GM18951 (cell line): ENCODE results near the gene DDX56.

Source experiments
- POLR2A ChIP-seq: IDR thresholded peaks from 4 replicates; pipeline ENCODE4 v1.6.1; 2011; ENCODE audit warnings: mild to moderate bottlenecking; ENCODE audit not compliant: insufficient read length, insufficient read depth; ENCODE audit errors: extremely low read depth
- in situ Hi-C: fragments of 300-500 bp; cut with MboI; formaldehyde crosslinking; loops from one replicate; pipeline ENCODE4 v1.12.0; 2022; ENCODE audit warnings: low sequenced_read_pairs, mixed read lengths, inconsistent platforms; ENCODE audit not compliant: unreplicated experiment

The DDX56 gene

DNA sequence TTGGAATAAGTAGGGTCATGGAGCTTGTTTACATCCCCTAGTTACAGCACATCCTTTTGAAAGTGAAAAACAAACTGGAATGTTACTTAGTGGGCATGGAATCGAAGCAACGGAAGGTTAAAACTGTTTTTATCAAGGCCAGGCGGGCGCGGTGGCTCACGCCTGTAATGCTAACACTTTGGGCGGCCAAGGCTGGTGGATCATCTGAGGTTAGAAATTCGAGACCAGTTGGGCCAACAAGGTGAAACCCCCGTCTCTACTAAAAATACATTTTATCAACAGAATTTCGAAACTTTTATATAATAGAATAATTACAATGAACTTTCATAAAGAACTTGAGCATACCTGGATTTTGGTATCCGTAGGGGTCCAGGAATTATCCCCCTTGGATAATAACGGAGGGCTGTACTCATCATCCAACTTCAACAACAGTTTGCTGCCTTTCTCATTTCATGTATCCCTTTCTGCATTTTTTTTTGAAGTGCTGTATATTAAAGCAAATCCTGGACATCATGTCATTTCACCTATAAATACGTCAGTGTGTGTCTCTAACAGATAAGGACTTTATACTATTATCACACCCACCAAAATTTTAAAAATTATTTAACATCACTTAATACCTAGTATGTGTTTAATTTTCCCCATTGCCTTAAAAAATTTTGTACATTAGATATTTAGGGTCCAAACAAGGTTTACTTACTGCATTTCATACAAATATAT lies 9.6 kb upstream of the DDX56 start:
- in situ Hi-C loops: loop anchor here (25.0 kb wide), 1 partner anchor 554 kb away; no protein-coding TSS in a partner anchor

DNA sequence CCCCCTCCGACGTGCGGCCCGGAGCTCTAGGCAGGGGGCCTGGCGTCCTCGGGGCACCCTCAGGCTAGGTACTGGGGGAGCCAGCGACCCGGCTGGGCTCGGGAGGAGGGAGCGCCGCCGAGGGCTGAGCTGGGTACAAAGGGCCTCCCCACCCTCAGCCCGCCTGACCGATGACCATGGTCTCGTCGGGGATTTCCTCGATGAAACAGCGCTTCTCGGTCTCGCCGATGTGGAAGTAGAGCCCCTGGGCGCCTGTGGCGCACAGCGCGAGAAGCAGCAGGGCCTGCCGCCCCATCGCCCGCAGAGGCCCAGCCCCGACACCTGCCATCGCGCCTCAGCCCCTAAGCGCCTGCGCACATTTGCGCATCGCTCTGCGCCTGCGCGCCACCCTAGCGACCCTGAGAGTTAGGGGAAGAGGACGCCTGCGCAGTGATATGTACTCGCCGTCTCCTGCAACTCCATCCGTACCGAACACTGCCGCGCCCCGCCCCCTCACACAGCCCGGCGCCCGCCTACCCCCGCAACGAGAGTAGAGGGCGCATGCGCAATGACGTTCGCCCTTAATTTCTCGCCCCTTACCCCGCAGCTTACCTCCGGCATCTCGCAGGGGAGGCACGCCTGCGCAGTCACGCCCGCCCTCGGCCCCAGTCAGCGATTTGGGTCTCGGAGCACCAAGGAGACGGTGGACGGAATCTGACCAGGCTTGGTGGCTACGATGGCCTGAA lies 8.3 kb upstream of the DDX56 start, which contains the start of gene TMED4:
Gene TMED4 (minus strand): TSS at position 353 of the 725 bp plus-strand sequence. CDS start 25 bp downstream, at position 328.
- in situ Hi-C loops: loop anchor here (25.0 kb wide), 1 partner anchor 555 kb away; no protein-coding TSS in a partner anchor

More for the DNA sequence above, 9.6 kb upstream of the DDX56 start:
- no peak for TF ChIP-seq POLR2A

DNA sequence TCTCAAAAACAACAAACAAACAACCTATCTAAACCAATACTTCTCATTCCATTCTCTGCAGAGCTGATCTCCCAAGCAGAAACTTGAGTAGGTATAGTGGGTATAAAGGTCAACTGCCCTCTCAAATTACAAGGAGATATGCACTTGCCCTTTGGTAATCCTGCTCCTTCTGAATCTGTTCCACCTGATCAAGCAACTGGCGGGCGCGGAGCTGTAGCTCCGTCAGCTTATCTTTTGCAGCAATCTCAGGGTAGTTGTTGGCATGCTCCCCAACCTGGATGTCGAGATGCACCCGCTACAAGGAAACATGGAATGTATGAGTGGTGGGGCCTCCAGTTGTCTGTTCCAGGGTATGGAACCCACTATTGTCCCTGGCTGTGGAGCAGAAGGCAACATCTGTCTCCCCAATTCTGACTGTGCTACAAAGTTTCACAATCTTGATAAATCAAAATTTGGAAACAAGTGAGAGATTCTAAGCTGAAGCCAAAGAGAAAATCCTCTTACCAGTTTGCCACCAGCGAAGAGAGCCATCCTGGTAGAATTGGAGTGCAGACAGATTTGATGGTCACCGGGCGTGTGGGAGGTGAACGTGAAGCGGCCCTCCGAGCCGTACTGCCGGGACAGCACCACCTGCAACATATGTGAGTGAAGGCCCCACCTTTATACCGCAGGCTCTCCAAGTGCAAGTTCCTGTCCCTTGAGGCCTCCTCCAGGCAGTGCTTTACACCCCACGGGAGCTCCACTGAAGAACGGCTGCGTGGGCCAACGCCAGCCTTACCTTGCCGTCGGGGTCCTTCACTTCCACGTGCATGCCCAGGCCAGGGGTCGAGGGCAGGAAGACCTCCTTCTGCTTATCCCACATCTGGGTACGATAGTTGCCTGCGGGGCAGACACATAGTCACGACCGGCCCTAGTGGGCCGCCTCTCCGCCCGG lies 7.5 kb upstream of the DDX56 start:
- no peak for TF ChIP-seq POLR2A
- in situ Hi-C loops: loop anchor here (25.0 kb wide), 1 partner anchor 556 kb away; no protein-coding TSS in a partner anchor

More for the DNA sequence above, 8.3 kb upstream of the DDX56 start, which contains the start of gene TMED4:
- peak; percentile 98 for TF ChIP-seq POLR2A

DNA sequence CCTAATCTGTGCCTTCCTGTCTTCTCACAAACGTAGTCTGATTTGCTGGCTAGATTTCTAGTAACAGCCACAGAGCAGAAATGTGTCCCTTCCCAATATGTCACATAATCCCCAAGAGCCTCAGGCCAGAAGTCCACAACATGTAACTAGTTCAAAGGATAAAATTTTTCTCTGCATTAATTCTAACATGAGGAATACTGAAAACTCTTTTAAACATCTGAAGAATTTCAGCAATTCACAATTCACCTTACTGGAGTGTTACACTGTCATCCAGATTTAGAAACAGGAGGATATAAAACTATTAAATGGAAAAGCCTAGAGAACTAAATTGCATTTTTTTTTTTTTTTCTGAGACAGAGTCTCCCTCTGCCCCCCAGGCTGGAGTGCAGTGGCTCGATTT lies 2.5 kb upstream of the DDX56 start:
- no peak for TF ChIP-seq POLR2A
- in situ Hi-C loops: loop anchor here (25.0 kb wide), 1 partner anchor 561 kb away; no protein-coding TSS in a partner anchor

DNA sequence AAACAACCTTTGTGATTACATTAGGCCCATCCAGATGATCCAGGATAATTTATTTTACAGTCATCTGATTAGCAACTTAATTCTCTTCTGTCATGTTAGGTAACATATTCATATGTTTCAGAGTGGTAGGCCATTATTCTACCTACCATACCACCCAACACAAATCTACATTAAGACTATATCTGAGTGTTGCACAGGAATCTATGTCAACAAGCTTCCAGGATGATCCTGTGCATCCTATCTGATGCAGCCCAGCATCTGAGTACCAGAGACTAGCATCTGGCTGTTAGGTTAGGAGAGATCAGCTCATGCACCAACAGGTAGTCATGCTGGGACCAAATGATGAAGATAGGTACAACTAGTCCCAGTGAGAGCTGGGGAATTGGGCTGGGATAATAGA lies 1.3 kb upstream of the DDX56 start:
- no peak for TF ChIP-seq POLR2A
- in situ Hi-C loops: loop anchor here (25.0 kb wide), 1 partner anchor 562 kb away; no protein-coding TSS in a partner anchor

DNA sequence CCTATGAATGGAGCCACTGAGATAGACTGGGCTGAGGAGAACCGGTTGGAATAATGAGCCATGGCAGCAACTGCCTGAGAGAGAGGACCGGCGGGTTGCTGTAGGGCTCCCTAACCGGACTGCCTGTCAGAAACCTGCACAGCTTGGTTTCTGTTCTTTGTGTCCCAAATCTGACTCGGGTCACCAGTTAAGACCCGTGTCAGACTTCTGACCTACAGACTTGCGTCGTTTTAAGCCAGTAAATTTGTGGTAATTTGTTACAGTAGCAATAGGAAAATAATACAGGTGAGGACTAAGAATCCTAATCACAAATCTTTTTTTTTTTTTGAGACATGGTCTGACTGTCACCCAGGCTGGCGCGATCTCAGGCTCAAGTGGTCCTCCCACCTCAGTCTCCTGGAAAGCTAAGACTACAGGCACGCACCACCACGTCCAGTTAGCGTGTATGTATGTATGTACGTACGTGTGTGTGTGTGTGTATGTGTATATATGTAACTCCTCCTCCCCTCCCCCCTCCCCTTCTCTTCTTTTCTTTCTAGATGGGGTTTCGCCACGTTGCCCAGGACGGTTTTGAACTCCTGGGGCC lies 672 bp upstream of the DDX56 start:
- in situ Hi-C loops: no loop called here

DNA sequence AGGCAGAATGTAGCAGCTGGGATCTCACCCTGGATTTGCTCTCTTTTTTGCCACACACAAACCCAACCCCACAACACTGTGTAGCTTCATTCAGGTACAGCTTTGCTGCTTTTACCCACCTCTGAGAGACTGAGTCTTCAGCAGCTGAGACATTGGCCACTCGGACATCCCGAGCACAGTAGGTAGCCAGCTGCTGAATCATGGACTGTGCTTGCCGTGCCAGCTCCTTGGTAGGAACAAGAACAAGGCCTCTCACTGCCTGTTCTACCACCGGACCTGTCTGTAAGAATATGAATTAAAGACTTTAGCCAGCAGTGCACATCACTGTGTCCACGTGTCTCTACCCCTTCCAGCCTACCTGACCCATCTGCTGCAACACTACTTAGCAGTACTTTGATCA lies 937 bp downstream of the DDX56 start:
- TF ChIP-seq POLR2A: no peak
- in situ Hi-C loops: no loop called here

More for the DNA sequence above, 672 bp upstream of the DDX56 start:
- TF ChIP-seq POLR2A: no peak

DNA sequence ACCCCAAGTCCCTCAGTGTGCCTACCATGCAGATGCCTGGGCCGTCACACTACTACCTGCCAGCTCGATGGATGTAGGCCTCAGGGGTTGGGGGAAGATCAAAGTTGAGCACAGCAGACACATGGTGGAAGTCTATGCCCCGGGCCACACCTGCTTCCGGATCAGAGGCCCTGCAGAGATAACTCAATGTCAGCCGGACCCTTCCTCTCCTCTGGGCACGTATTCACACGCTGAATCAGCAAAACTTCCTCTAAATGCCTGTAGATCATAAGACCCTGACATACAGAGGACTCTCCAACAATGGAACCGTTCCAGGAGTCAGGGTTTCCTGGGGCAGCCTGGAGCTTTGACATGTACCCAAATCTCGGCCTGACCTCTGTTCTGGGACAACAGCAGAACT lies 3.7 kb downstream of the DDX56 start:
- no peak for TF ChIP-seq POLR2A
- in situ Hi-C loops: no loop called here

DNA sequence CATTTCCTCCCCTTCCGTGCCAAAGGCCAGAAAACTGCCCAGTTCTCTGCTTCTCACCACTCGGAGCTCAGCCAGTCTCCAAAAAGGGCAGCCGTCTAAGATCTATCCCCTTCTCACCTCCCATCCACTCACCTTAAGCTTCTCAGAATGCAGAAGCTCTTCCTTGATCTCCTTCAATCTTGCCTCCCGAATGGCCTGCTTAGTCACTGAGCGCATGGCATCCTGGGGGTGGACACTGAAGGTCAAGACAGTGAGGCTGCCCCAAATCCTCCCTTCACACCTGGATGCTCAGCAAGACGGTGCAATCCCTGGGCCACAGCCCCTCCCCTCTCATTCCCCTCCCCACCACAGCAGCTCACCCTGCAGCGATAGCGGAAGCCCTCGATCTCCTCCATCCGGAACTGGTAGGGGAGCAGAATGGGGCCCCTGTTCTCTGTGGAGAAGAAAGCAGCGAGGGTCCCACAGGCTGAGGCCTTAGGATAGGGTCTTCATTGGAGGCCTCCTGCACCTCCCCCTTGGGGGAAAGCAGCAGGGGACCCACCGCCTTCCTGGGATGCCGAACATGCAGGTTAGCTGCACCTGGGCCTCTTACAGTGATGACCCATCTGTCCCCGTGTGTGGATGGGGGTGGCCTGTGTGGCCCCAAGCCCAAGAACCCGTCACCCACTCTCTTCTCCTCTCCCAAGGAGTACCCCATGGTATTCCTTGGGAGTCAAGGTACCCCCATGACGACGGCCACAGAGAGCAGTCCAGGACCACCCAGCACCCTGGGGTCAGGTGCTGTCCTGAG lies 4.7 kb downstream of the DDX56 start:
- TF ChIP-seq POLR2A: no peak
- in situ Hi-C loops: no loop called here

DNA sequence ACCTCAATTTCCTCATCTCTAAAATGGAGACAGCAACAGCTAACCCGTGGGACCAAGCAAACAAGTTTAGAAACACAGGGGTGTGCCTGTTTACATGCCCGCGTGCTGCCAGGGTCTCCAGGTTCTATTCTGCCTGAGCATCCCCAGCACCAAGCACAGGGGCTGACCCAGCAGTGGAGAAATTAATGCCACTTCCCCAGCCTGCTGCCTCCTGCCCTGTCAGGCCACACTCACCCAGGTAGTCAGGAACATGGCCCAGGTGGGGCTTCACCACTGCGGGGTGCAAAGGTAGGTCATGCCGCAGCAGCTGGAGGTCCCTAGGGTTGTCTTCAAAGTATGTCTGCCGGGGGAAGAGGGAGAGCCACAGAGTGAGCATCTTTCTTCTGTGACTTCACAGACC lies 5.8 kb downstream of the DDX56 start:
- in situ Hi-C loops: no loop called here
- TF ChIP-seq POLR2A: no peak

DNA sequence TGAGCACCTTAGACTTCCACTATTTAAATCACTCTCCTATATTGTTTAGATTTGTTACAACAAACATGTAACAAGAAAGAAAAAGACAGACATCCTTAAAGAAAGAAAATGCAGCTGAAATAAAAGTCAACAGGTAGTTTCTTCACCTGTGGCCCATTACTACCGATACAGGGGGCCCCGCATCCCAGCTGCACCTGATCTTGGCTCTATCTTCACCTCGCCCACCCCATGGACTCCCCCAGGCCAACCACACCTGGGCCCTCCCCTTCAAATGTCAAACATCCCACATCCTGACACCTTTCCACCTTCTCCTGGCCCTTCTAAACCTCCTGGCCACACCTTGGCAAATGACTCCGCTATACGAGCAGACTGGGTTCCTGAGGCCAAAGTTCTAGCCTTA lies 7.0 kb downstream of the DDX56 start:
- TF ChIP-seq POLR2A: no peak
- in situ Hi-C loops: no loop called here
